ENCODE data around the gene SNX8. TPM values are rescaled to one million over a fixed set of nuclear protein-coding genes. Genes with fewer than 3 reads are reported as not detected.

The SNX8 gene
- total and polyA plus RNA-seq, 4 donors, result 8.7 to 20.8 (median 14.8) TPM

DNA sequence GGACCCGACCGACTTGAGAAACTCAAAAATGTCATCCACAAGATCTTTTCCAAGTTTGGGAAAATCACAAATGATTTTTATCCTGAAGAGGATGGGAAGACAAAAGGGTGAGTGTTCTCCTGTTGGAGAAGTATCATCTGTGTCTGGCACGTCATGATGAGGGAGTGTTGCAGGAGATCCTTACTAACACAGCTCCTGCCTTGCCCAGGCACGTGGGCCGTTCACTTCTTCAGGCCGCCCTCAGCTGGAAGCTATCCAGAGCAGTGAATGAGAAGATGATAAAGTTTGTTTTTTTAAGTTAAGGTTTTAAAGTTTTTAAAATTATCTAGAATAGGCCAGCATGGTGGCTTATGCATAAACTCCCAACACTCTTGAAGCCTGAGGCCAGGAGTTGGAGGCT is 46.6 kb upstream of the SNX8 start:
- 91% methylated on average over 6 of the region's 6 CpGs for WGBS
- Histone ChIP-seq H3K9me3 (ENCODE audit: control insufficient read depth in 4 of 4, low read length in 3 of 4) (no peaks in the 10 kb centered on the region), H3K36me3 (ENCODE audit: control insufficient read depth in 4 of 4, insufficient read depth in 3 of 4, low read depth in 1 of 4, low read length in 3 of 4) (peaks cover 22 to 49% (median 36%) of the 10 kb centered on the region in 4 donors), H3K27me3 (ENCODE audit: control insufficient read depth in 4 of 4, insufficient read depth in 4 of 4, low read length in 3 of 4) (no peaks in the 10 kb centered on the region), H3K4me3 (ENCODE audit: low read depth in 1 of 3, low read length in 3 of 3) (no peak overlapping the region), H3K9ac (ENCODE audit: low read depth in 1 of 2, low read length in 2 of 2) (no peak overlapping the region), H3K4me1 (ENCODE audit: control insufficient read depth in 4 of 4, insufficient read depth in 4 of 4, low read length in 3 of 4) (peaks cover 6 to 18% (median 14%) of the 10 kb centered on the region in 4 donors), H3K27ac (ENCODE audit: low read depth in 1 of 2, low read length in 2 of 2) (no peak overlapping the region)
- DNase-seq (ENCODE audit: low spot score), result no peak
- TF ChIP-seq YY1 (IDR thresholded peaks at IDR 0.05) (no peak), FOXA1 (IDR thresholded peaks at IDR 0.05) (no peak), TAF1 (conservative IDR thresholded peaks at IDR 0.05) (no peak), RXRA (IDR thresholded peaks at IDR 0.05) (no peak), RAD21 (IDR thresholded peaks at IDR 0.05) (no peak), FOXA2 (IDR thresholded peaks at IDR 0.05) (no peak), JUND (IDR thresholded peaks at IDR 0.05) (no peak), SP1 (IDR thresholded peaks at IDR 0.05) (no peak), ATF3 (IDR thresholded peaks at IDR 0.05) (no peak), NR2F2 (IDR thresholded peaks at IDR 0.05) (no peak)
- TF ChIP-seq, protein P1, sequence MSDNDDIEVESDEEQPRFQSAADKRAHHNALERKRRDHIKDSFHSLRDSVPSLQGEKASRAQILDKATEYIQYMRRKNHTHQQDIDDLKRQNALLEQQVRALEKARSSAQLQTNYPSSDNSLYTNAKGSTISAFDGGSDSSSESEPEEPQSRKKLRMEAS (IDR thresholded peaks at IDR 0.05), result no peak

GRCh38 chr7:2359610-2360009 is 45.4 kb upstream of the SNX8 start:
- 88% methylated on average over 11 of the region's 11 CpGs for WGBS
- H3K9ac ChIP-seq (ENCODE audit: low read depth in 1 of 2, low read length in 2 of 2), result no peak overlapping the region
- DNase-seq (ENCODE audit: low spot score), result no peak
- H3K9me3 ChIP-seq (ENCODE audit: control insufficient read depth in 4 of 4, low read length in 3 of 4), result no peaks in the 10 kb centered on the region
- no peak for TF ChIP-seq JUND (IDR thresholded peaks at IDR 0.05)
- no peak for TF ChIP-seq RXRA (IDR thresholded peaks at IDR 0.05)
- TF ChIP-seq, protein P2, sequence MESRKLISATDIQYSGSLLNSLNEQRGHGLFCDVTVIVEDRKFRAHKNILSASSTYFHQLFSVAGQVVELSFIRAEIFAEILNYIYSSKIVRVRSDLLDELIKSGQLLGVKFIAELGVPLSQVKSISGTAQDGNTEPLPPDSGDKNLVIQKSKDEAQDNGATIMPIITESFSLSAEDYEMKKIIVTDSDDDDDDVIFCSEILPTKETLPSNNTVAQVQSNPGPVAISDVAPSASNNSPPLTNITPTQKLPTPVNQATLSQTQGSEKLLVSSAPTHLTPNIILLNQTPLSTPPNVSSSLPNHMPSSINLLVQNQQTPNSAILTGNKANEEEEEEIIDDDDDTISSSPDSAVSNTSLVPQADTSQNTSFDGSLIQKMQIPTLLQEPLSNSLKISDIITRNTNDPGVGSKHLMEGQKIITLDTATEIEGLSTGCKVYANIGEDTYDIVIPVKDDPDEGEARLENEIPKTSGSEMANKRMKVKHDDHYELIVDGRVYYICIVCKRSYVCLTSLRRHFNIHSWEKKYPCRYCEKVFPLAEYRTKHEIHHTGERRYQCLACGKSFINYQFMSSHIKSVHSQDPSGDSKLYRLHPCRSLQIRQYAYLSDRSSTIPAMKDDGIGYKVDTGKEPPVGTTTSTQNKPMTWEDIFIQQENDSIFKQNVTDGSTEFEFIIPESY (IDR thresholded peaks at IDR 0.05), result no peak
- TF ChIP-seq HNF4G (IDR thresholded peaks at IDR 0.05), result no peak
- TF ChIP-seq FOXA1 (IDR thresholded peaks at IDR 0.05), result no peak
- no peak for TF ChIP-seq GABPA (IDR thresholded peaks at IDR 0.05 in 1 of 2, conservative IDR thresholded peaks at IDR 0.05 in 1 of 2)
- no peak for TF ChIP-seq CTCF (IDR thresholded peaks at IDR 0.05; ENCODE audit: low read depth, low read length, missing input control)
- no peak for TF ChIP-seq REST (IDR thresholded peaks at IDR 0.05)
- H3K27ac ChIP-seq (ENCODE audit: low read depth in 1 of 2, low read length in 2 of 2), result no peak overlapping the region
- H3K36me3 ChIP-seq (ENCODE audit: control insufficient read depth in 4 of 4, insufficient read depth in 3 of 4, low read depth in 1 of 4, low read length in 3 of 4), result peaks cover 19 to 38% (median 25%) of the 10 kb centered on the region in 4 donors
- H3K27me3 ChIP-seq (ENCODE audit: control insufficient read depth in 4 of 4, insufficient read depth in 4 of 4, low read length in 3 of 4), result no peaks in the 10 kb centered on the region
- H3K4me1 ChIP-seq (ENCODE audit: control insufficient read depth in 4 of 4, insufficient read depth in 4 of 4, low read length in 3 of 4), result peaks cover 6 to 21% (median 17%) of the 10 kb centered on the region in 4 donors
- H3K4me3 ChIP-seq (ENCODE audit: low read depth in 1 of 3, low read length in 3 of 3), result no peak overlapping the region

All from liver (tissue), 9 donors.